GM18526 (cell line): Measurements from ENCODE around the gene RALB.

ENCODE experiments used
- POLR2A ChIP-seq: IDR thresholded peaks from 3 replicates; pipeline ENCODE4 v1.6.1; 2011; ENCODE audit not compliant: insufficient read length; ENCODE audit errors: extremely low read depth

Gene RALB

GRCh38 chr2:120250640-120251039, 2.0 kb upstream of the RALB start:
- no peak for TF ChIP-seq POLR2A

GRCh38 chr2:120251078-120251477, 1.6 kb upstream of the RALB start:
- TF ChIP-seq POLR2A, result no peak

DNA sequence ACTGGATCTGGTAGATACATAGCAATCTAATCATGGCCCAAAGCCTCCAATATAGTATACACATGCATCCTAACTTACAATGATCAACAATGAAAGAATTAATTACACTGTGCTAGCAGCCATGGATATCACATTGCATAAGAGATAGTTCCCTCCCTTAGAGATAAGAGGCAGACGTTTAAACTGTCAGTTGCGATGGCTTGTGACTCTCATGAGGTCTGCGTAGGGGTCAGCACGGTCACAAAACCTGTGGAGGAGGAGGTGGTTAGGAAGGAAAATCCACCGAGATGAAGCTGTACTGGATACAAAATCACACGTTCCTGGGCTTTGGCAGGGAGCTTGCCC, 800 bp upstream of the RALB start:
- no peak for TF ChIP-seq POLR2A

DNA sequence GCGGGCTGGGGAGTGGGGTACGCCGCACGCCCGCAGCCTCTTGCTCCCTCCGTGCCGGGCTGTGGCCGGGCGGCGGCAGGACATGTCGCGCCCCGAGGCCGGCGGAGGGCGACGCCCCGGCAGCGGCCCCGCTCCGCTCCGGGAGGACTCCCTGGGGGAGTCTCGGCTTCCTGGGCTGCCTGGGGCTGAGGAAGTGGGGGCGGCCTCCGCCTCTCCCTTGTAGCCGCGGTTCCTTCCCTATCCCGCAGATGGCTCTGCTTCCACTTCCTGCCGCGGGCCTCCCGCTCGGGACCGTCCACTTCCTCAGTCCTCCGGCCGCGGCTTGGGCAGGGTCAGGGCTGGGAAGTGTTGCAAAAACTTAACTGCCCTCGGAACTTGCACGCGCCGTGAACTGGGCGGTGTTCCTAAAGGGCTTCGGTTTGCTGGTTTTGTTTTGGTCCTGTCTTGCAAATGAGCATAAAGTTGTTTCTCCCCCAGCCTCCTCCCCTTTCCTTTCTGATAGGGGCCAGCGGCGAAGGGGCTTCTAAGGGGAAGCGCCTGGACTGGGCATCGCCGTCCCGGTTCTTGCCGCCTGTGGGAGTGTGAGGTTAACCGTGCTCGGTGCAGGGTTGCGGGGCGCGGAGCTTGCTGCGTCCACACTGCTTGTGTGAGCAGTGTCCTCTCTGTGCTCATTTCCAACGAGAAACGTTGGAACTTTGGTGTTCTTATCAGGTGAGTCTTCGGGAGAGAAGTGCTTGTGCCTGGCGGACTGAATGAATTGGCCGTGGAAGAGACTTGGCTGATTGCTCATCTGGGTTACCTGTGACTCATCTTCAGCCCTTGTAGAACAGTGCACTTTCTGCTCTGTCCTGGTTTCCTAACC, 600 bp downstream of the RALB start:
- TF ChIP-seq POLR2A, result no peak

- TF ChIP-seq POLR2A, result no peak
Measured at GRCh38 chr2:120254178-120254577, 1.5 kb downstream of the RALB start.

- TF ChIP-seq POLR2A, result no peak
Measured at GRCh38 chr2:120255071-120255470, 2.4 kb downstream of the RALB start.

- TF ChIP-seq POLR2A, result no peak
Measured at GRCh38 chr2:120255986-120256650, 3.5 kb downstream of the RALB start.

- TF ChIP-seq POLR2A, result no peak
Measured at GRCh38 chr2:120256651-120257000, 4.0 kb downstream of the RALB start.

DNA sequence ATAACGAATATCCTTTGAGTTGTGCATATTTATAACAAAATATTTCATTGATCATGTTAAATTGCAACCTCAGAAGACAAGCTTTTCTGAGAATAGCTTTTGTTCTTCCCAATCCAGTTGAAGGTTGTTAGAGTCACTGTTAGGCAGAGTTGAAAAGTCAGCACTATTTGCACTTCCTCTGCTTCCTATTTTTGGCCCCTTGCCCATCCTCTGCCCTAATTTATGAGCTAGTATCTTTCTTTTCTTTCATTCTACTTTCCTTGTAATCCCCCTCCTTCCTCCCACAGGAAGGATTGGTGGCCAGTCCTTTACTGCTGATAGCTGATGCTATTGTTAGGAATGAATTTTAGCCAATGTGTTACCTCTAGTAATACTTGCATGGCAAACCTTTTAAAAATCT, 4.9 kb downstream of the RALB start:
- no peak for TF ChIP-seq POLR2A

- no peak for TF ChIP-seq POLR2A
Measured at GRCh38 chr2:120258196-120258595, 5.5 kb downstream of the RALB start.

DNA sequence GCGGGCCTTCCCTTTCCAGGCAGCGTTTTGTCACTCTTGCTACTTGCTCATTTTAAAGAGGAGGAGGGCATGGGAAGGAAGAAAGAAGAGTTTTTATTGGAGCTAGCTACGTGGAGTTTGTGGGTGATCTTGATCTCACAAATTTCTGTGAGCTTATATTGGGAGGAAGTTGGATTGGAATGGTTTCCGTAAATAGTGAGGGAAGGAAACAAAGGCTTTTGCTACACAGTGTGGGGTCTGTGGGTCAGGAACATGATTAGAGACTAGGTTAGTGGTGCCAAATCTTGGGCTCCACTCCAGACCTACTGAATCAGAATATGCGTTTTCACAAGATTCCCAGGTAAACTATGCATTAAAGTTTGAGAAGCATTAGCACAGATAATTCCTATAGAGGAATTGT, 8.1 kb downstream of the RALB start:
- no peak for TF ChIP-seq POLR2A

DNA sequence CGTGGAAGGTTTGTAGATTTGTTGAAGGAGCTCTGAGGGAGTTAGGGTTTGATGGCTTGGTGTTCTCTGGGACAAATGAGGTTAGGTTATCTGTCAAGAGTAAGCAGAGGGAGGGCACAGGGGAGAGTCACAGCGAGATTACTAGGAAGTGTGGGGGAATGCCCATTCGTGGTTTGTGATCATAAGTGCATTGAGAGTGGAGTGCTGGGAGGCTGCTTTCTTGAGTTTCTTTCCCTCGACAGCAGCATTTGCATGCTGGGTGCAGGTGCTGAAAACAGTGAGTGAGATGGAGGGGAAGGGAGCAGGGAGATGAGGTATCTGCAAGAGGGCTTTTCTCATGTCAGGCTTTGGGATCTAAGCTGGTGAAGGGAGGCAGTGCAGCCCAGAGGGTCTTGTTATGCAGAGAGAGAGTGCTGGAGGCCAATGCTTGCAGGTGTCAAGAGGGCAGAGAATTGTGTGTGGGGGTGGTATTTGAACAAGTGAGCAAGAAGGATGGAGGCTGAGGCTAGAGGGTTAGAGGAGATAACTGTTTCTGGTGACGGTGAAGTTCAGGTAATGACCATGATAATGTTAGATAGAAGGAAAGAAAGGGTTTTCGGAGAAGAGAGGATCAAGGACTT, 8.8 kb downstream of the RALB start:
- TF ChIP-seq POLR2A, result no peak

- no peak for TF ChIP-seq POLR2A
Measured at GRCh38 chr2:120262150-120262549, 9.5 kb downstream of the RALB start.

GRCh38 chr2:120262761-120263428, 10.2 kb downstream of the RALB start:
- TF ChIP-seq POLR2A, result no peak

DNA sequence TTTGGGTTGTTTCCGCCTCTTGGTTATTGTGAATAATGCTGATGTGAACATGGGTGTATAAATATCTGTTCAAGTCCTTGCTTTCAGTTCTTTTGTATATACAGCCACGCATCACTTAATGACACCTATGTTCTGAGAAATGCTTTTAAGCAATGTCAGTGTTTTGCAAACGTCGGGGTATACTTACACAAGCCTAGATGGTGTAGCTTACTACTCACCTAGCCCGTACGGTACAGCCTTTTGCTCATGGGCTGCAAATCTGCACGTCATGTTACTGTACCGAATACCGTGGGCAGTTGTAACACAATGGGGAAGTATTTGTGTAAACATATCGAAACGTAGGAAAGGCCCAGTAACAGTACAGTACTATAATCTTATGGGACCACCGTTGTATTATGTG, 12.4 kb downstream of the RALB start:
- TF ChIP-seq POLR2A, result no peak

DNA sequence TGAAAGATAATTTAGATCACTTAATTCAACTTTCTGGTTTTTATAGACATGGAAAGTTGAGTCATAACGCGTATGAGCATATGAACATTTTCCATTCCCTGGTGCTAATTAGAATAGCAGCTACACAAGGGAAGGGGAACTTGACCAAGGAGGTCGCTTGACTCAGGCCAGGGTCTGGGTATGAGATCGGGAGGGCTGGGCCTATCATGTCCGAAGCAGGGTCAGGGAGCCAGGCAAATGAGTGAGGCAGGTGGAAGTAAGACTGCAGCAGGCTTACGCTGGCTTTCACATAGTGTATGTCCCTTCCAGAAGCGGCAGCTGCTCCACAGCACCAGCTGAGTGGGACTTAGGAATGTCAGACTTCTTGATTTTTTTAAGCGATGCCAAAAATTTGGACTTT, 14.7 kb downstream of the RALB start:
- no peak for TF ChIP-seq POLR2A

- no peak for TF ChIP-seq POLR2A
Measured at GRCh38 chr2:120269076-120269744, 16.6 kb downstream of the RALB start.
